HUES48 (cell line): ENCODE data around the gene MAU2.

Experiments
- H3K27ac ChIP-seq: one replicate; pipeline ENCODE4 v1.7.0; 2013; ENCODE audit warnings: low read depth, low read length, inconsistent platforms
- H3K27me3 ChIP-seq: 2 replicates; pipeline ENCODE4 v1.6.1; 2013; ENCODE audit warnings: mild to moderate bottlenecking, low read length; ENCODE audit not compliant: control insufficient read depth, insufficient read depth
- H3K36me3 ChIP-seq: 2 replicates; pipeline ENCODE4 v1.6.1; 2013; ENCODE audit warnings: low read length; ENCODE audit not compliant: control insufficient read depth, insufficient read depth
- H3K4me1 ChIP-seq: 2 replicates; pipeline ENCODE4 v1.6.1; 2013; ENCODE audit warnings: mild to moderate bottlenecking, low read length; ENCODE audit not compliant: control insufficient read depth, insufficient read depth
- H3K4me3 ChIP-seq: 2 replicates; pipeline ENCODE4 v1.5.1; 2013; ENCODE audit warnings: mild to moderate bottlenecking, low read depth, low read length
- H3K9ac ChIP-seq: 2 replicates; pipeline ENCODE4 v1.6.1; 2013; ENCODE audit warnings: mild to moderate bottlenecking, low read depth, low read length, moderate library complexity
- H3K9me3 ChIP-seq: 2 replicates; pipeline ENCODE4 v1.6.1; 2013; ENCODE audit warnings: low read length; ENCODE audit not compliant: control insufficient read depth, insufficient read depth

The MAU2 gene

DNA sequence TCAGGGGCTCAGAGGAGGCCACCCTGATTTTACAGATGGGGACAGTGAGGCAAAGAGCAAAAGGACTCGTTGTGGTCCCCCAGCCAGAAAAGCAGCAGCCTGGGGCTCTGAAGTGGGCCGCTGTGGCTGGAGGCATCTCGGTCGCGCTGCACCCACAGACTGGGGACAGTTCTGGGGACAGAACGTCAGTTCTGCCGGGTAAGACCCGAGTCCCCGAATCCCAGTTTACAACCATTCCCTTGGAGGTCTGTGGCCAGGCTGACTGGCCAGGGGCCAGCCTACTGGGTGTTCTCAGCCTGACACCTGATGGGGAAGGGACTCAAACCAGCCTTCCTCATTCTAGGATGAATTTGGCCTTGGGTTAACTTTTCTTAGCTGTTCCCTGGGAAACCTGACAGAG is 14.4 kb upstream of the MAU2 start:
- no peaks in the 10 kb centered on the region for H3K4me1 ChIP-seq

DNA sequence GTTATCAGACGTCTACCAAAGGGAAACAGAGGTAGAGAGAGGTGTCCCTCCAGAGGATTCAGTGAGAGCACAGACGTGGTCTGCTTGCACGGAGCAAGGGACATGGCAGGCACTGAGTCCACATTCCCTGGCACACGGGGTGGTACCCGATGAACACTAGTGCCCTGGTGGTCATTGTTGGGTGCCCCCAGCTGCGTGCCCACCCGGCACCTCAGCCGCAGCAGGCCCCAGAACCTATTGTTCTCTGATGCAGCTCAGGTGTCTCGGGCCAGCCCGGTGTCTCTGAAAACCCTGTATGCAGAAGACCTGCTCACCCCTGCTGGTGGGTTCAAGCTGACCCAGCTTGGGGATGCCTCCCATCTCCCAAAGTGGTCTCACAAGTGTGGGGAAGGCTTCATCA is 12.3 kb upstream of the MAU2 start:
- H3K27ac ChIP-seq: no peak overlapping the region
- no peaks in the 10 kb centered on the region for H3K9me3 ChIP-seq
- H3K9ac ChIP-seq: no peak overlapping the region
- no peaks in the 10 kb centered on the region for H3K27me3 ChIP-seq
- no peak overlapping the region for H3K4me3 ChIP-seq
- H3K36me3 ChIP-seq: peaks cover 88% of the 10 kb centered on the region
- no peaks in the 10 kb centered on the region for H3K4me1 ChIP-seq

More for the DNA sequence above, 14.4 kb upstream of the MAU2 start:
- Histone ChIP-seq H3K27ac (no peak overlapping the region), H3K36me3 (peaks cover 95% of the 10 kb centered on the region), H3K27me3 (no peaks in the 10 kb centered on the region), H3K4me3 (no peak overlapping the region), H3K9ac (no peak overlapping the region), H3K9me3 (no peaks in the 10 kb centered on the region)

DNA sequence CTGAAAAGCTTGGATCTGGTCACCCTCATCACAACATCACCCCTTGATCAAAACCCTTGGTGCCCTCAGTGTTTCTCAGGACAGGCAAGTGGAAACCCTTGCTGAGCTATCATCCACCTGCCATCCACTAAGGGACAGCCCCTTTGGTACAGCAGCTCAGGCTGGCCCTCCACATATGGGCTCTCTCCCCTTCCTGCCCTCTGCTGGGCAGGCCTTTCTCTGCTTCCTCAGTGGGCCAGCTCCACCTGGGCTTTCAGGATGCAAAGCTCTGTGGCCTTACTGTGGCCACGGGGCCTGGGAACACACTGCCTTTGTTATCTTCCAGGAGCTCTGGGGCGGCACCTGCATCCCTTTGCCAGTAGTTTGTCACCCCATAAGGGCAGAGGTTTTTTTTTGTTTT is 5.2 kb upstream of the MAU2 start:
- no peak overlapping the region for H3K4me3 ChIP-seq
- H3K9me3 ChIP-seq: no peaks in the 10 kb centered on the region
- no peak overlapping the region for H3K27ac ChIP-seq
- H3K36me3 ChIP-seq: peaks cover 51% of the 10 kb centered on the region
- no peak overlapping the region for H3K9ac ChIP-seq
- no peaks in the 10 kb centered on the region for H3K4me1 ChIP-seq
- no peaks in the 10 kb centered on the region for H3K27me3 ChIP-seq

DNA sequence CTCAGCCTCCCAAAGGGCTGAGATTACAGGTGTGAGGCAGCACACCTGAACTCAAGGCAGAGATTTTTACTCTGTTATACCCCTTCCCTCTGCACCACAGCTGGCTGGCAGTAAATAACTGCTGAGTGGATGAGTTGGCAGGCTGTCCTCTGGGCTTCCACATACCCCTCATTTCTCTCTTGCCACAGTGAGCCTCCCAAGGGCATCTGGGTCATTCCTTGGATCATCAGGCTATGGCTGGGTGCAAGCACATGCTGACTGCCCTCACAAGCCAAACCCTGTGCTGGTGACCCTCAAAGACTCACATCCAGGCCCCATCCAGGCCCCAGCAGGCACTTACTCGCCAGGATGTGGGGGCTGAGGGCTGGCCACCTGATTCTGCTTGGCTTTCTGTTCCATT is 4.5 kb upstream of the MAU2 start:
- peaks cover 45% of the 10 kb centered on the region for H3K36me3 ChIP-seq
- no peak overlapping the region for H3K27ac ChIP-seq
- no peak overlapping the region for H3K9ac ChIP-seq

DNA sequence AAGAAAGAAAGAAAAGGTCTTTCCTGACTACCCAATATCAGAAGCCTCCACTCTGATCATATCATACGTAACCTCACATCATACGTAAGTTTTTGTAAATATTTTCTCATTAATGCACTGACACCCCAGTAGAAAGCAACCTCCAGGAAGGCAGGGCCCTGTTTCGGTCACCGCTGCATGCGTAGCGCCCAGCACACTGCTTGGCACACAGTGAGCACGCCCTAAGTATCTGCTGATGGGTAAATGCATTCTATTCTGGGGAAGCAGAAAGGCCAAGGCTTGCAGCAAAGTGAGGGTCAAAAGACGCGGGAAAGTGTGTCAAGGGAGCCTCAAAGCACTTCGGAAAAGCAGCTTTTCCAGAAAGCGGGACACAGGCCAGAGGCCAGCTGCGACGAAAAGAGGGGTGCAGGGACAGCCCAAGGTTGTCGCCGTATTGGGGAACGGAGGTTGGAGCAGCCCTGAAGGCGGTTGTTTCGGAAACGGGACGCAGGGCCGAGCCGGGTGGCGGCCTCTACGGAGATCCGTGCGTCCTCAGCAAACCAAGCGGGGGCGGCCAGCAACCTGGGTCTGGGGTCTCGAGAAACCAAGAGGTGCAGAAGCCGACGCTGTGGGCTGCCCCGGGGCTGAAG is 783 bp upstream of the MAU2 start:
- Histone ChIP-seq H3K27ac (peak overlapping the region; percentile 95), H3K36me3 (peaks cover 35% of the 10 kb centered on the region), H3K9me3 (no peaks in the 10 kb centered on the region), H3K27me3 (no peaks in the 10 kb centered on the region), H3K9ac (peak overlapping the region; percentile 99), H3K4me3 (peak overlapping the region; percentile 97), H3K4me1 (no peaks in the 10 kb centered on the region)

More for the DNA sequence above, 4.5 kb upstream of the MAU2 start:
- Histone ChIP-seq H3K27me3 (no peaks in the 10 kb centered on the region), H3K4me1 (no peaks in the 10 kb centered on the region), H3K4me3 (no peak overlapping the region), H3K9me3 (no peaks in the 10 kb centered on the region)

DNA sequence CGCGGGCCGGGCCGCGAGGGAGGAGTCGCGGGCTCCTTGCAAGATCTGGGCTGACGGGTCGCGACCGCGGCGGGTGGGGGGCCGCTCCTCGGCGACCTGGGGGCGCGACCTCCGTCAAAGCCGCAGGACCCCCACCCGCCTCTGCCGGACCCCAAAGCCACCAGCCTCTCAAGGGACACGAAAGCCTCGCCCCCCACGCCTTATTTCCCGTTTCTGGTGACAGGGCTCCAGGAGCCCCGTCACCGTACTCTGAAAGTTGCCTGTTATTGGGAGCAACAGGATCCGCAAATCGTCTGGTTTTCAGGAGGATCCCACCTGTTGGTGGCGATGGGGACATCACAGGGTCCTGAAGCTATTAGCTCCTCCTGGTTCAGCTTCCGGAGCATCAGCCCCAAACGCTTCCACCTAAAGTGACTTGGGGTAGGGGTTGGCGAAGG is 530 bp downstream of the MAU2 start:
- no peaks in the 10 kb centered on the region for H3K9me3 ChIP-seq
- H3K4me1 ChIP-seq: no peaks in the 10 kb centered on the region
- peak overlapping the region; percentile 99 for H3K9ac ChIP-seq
- no peaks in the 10 kb centered on the region for H3K27me3 ChIP-seq
- H3K36me3 ChIP-seq: peaks cover 34% of the 10 kb centered on the region
- H3K4me3 ChIP-seq: peak overlapping the region; percentile 97
- H3K27ac ChIP-seq: peak overlapping the region; percentile 95

DNA sequence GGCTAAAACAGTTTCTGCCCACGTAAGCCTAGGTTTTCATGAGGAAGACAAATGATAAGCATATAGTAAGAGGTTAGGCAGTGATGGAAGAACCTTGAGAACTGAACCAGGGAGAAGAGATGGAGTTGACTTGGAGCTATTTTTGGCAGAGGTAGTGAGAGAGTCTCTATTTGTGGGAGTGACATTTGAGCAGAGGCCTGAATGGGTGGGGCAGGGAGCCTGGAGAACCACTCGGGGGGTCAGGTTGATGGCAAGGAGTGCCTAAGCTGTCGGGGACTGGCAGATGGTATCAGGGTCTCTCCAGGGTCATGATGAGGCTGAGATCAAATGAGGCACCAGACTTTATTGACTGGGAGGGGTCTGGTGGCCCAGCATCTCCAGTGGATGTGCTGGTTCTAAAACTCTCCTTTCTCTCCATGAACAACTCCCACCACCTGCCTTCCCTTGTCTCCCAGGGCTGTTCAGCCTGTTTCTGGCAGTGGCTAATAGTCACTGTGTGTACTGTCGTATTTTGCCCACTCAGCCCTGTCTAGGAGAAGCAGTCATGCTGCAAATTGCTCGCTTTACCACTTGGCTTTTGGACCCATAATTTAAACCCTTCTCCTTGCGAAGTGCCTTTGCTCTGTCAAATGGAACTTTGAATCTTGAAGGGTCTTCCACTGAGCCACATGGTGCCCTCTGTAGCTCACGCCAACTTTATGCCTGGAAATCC is 3.6 kb downstream of the MAU2 start:
- Histone ChIP-seq H3K9me3 (no peaks in the 10 kb centered on the region), H3K4me1 (no peaks in the 10 kb centered on the region), H3K36me3 (peaks cover 39% of the 10 kb centered on the region), H3K4me3 (no peak overlapping the region), H3K27me3 (no peaks in the 10 kb centered on the region), H3K27ac (no peak overlapping the region), H3K9ac (no peak overlapping the region)

DNA sequence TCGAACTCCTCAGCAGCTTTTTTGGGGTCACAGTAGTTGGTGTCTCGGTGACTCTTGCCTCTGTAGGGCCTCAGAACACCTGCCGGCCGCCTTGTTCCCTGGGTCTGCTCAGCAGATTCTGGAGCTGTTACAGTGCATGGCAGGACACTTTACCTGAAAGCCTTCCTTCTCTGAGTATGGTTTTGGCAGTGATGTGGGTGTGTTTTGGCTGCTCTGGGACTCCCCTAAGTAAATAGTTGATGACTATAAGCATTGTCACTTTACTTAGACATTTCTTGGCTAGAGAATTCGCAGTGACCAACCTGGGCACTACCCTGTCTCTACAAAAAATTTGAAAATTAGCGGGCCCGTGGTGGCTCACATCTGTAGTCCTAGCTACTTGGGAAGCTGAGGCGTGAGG is 7.0 kb downstream of the MAU2 start:
- Histone ChIP-seq H3K9me3 (no peaks in the 10 kb centered on the region), H3K27ac (no peak overlapping the region), H3K36me3 (peaks cover 67% of the 10 kb centered on the region), H3K4me3 (no peak overlapping the region), H3K4me1 (no peaks in the 10 kb centered on the region), H3K27me3 (no peaks in the 10 kb centered on the region), H3K9ac (no peak overlapping the region)

DNA sequence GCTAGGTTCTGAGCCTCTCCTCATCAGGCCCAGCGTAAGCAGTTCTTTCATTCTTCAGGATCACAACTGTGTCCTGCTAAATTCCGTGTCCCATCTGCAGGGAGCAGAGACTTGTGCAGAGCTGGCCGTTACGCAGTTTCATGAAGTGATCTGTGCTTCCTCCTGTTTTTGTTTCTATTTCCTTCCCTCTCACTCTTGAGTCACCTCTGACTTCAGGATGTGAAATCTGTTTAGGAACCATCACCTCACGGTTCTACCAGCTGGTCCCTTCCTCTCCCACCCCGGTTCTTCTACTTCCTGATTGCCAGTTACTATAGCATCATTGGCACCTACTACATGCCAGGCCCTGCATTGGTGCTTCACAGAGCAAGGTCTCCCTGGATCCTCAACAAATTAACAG is 8.5 kb downstream of the MAU2 start:
- H3K4me1 ChIP-seq: no peaks in the 10 kb centered on the region
- H3K4me3 ChIP-seq: no peak overlapping the region
- H3K9me3 ChIP-seq: no peaks in the 10 kb centered on the region
- H3K9ac ChIP-seq: no peak overlapping the region
- no peaks in the 10 kb centered on the region for H3K27me3 ChIP-seq
- H3K36me3 ChIP-seq: peaks cover 69% of the 10 kb centered on the region
- no peak overlapping the region for H3K27ac ChIP-seq

DNA sequence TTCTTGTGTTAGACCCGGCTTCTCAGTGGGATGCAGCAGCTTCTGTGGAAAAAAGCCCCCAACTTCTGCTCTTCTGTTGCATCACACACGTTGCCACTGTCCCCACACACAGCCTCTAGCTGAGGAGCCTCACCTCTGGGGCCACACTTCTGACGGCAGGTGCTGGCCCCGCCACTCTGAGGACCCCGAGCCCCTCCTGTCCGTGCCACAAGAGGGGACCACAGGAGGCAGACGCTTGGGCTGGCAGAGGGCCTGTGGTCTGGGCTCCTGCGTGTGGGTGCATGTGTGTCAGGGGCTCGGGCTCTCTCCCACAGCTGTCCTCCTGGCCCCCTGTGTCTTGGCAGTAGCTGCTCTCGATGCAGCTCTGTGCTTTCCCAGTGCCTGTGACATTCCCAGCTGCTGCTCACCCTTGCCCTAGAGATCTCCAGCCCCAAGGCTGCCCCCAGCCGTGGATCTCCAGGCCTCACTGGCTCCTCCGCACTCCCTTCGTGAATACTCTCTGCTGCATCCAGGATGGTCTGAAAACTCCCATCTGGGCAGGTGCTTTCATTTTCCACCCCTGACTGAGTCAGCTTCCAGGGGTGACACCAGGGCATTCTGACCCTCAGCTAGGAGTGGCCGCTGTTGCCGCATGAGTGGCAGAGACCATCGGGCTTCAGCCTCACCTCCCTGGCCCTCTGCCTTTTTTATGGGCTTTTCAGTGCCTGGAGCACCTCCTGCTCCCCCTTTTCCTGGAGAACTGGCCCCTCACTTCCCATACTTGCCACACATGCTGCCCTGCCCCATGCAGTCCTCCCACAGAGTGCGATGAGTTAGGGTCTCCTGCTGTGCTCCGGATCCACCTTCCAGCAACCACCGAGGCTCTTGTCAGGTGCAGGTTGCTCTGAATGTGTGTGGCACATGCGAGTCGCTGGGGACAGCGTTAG is 13.7 kb downstream of the MAU2 start:
- H3K27me3 ChIP-seq: no peaks in the 10 kb centered on the region

DNA sequence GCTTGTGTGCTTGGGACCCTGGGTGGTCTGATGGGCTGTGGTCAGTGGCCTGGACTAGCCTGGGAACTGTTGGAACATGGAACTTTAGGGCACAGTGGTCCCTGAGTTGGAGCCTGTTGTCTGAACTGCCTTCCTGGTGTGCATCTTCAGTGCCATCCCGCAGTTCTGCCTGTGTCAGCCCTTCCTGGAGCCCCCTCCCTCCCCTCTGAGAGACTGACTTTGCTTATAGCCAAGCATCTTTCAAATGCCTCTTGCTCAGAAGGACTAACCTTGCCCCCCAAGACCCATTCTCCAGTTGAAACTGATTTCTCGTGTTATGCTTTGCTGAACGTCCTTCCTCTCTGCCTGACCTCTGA is 14.3 kb downstream of the MAU2 start:
- peaks cover 89% of the 10 kb centered on the region for H3K36me3 ChIP-seq
- H3K27ac ChIP-seq: no peak overlapping the region
- no peak overlapping the region for H3K9ac ChIP-seq
- H3K9me3 ChIP-seq: no peaks in the 10 kb centered on the region
- H3K4me1 ChIP-seq: no peaks in the 10 kb centered on the region
- no peak overlapping the region for H3K4me3 ChIP-seq
- no peaks in the 10 kb centered on the region for H3K27me3 ChIP-seq

More for the DNA sequence above, 13.7 kb downstream of the MAU2 start:
- Histone ChIP-seq H3K4me1 (no peaks in the 10 kb centered on the region), H3K36me3 (peaks cover 90% of the 10 kb centered on the region), H3K27ac (no peak overlapping the region), H3K9me3 (no peaks in the 10 kb centered on the region), H3K9ac (no peak overlapping the region), H3K4me3 (no peak overlapping the region)
